Tibial nerve (tissue), 4 donors: ENCODE measurements around the gene ESRRB. TPM values are rescaled to one million over a fixed set of nuclear protein-coding genes. Genes with fewer than 3 reads are reported as not detected.

Source experiments
- DNase-seq, 2 donors: peaks; one replicate each; pipeline ENCODE4 v3.0.0-alpha.2; 2019; ENCODE audit warnings: low spot score in 2 of 2
- H3K27ac ChIP-seq, 4 donors: fragments of 200-600 bp; sonication (generic) in 3 of 4; one replicate each; pipeline ENCODE4 v1.5.1; 2017 to 2019; ENCODE audit warnings: mild to moderate bottlenecking in 1 of 4
- H3K27me3 ChIP-seq, 2 donors: fragments of 200-600 bp; sonication (generic) in 1 of 2; one replicate each; pipeline versions ENCODE4 v1.5.1 to v1.6.0; 2017 to 2019
- H3K36me3 ChIP-seq, 3 donors: fragments of 200-600 bp; sonication (generic); one replicate each; pipeline ENCODE4 v1.5.1; 2018 to 2019
- H3K4me1 ChIP-seq, 4 donors: fragments of 200-600 bp; sonication (generic) in 3 of 4; one replicate each; pipeline ENCODE4 v1.5.1; 2017 to 2019
- H3K4me3 ChIP-seq, 4 donors: fragments of 200-600 bp; sonication (generic) in 3 of 4; one replicate each; pipeline ENCODE4 v1.5.1; 2017 to 2019; ENCODE audit warnings: mild to moderate bottlenecking in 1 of 4, moderate library complexity in 1 of 4
- H3K9me3 ChIP-seq, 4 donors: fragments of 200-600 bp; sonication (generic) in 3 of 4; one replicate each; pipeline ENCODE4 v1.5.1; 2017 to 2019
- EP300 ChIP-seq, 2 donors: sonication (generic); formaldehyde crosslinking; IDR thresholded peaks; one replicate each; pipeline ENCODE4 v1.6.1; 2017; ENCODE audit warnings: antibody characterized with exemption in 2 of 2, mild to moderate bottlenecking in 1 of 2
- POLR2A ChIP-seq, 2 donors: fragments of 450-650 bp; IDR thresholded peaks; one replicate each; pipeline ENCODE4 v1.6.1; 2017; ENCODE audit warnings: antibody characterized with exemption in 2 of 2, mild to moderate bottlenecking in 2 of 2, moderate library complexity in 2 of 2
- WGBS, 2 donors: methylation state at CpG; one replicate each; pipeline ENCODE4 v1.1.5; 2018; 5-methylcytosine and 5-hydroxymethylcytosine counted together
- total RNA-seq, 4 donors: library from RNA; depleted of rRNA; stranded (reverse); fragments of >200 nt; gene quantifications; one replicate each; pipeline ENCODE4 v1.1.0, GENCODE V29; 2016
- TF ChIP-seq, protein P1 (sequence below), 5 experiments: fragments of 200-600 bp in 3 of 5; fragments of 450-650 bp in 2 of 5; sonication (generic) in 3 of 5; IDR thresholded peaks; one replicate each; pipeline ENCODE4 v1.5.1; 2016 to 2019; ENCODE audit warnings: antibody characterized with exemption in 5 of 5, mild to moderate bottlenecking in 3 of 5, moderate library complexity in 2 of 5

The ESRRB gene
- total RNA-seq, 4 donors from 2014 or later, result 0.87 to 1.5 TPM; not detected in 2

DNA sequence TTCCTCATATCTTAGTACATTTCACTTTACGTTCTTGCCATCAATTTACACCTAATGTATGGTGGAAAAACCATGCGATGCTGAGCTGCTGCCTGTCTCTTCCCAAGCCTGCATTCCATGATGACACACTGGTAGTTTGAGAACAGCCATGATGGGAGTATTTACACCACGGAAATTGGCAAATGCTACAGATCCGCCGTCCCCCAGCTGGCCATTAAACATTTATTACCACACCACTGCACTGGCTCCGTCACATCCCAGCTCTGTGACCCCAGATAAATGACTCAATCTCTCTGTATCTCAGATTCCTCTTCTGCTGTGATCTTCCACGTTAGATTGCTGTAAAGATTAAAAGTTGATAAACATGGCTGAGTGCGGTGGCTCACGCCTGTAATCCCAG lies 13.9 kb downstream of the ESRRB start:
- Histone ChIP-seq H3K9me3 (no peaks in the 10 kb centered on the region), H3K4me1 (no peaks in the 10 kb centered on the region), H3K27me3 (peaks cover 0 to 22% of the 10 kb centered on the region in 2 donors), H3K36me3 (no peaks in the 10 kb centered on the region), H3K4me3 (no peak overlapping the region), H3K27ac (no peak overlapping the region)
- no peak for DNase-seq
- TF ChIP-seq, protein P1, sequence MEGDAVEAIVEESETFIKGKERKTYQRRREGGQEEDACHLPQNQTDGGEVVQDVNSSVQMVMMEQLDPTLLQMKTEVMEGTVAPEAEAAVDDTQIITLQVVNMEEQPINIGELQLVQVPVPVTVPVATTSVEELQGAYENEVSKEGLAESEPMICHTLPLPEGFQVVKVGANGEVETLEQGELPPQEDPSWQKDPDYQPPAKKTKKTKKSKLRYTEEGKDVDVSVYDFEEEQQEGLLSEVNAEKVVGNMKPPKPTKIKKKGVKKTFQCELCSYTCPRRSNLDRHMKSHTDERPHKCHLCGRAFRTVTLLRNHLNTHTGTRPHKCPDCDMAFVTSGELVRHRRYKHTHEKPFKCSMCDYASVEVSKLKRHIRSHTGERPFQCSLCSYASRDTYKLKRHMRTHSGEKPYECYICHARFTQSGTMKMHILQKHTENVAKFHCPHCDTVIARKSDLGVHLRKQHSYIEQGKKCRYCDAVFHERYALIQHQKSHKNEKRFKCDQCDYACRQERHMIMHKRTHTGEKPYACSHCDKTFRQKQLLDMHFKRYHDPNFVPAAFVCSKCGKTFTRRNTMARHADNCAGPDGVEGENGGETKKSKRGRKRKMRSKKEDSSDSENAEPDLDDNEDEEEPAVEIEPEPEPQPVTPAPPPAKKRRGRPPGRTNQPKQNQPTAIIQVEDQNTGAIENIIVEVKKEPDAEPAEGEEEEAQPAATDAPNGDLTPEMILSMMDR (IDR thresholded peaks at IDR 0.05), result no peak
- TF ChIP-seq POLR2A (IDR thresholded peaks at IDR 0.05) (no peak), EP300 (IDR thresholded peaks at IDR 0.05) (no peak)
- WGBS, 2 donors, result 77 to 88% methylated on average over 9 of the region's 9 CpGs

DNA sequence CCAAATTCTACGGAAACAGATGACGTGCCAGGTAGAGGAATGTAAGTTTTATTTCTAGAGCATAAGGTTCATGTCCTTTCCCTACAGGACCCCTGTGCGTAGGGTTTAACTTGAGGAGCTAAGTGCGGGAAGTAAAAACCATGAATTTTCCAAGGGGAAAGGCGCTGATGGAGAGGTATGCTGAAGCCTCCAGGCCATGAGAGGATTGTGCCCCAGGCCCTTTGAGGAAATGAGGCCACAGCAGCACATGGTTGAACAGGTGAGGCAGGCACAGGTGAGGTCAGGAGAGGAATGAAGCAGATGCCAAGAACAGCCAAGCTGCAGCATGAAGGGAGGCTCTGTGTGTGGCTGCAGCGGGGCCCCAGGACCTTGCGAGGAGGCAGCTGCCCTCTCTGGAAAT lies 14.7 kb downstream of the ESRRB start:
- WGBS, 2 donors, result 89 to 93% methylated on average over 7 of the region's 7 CpGs
- TF ChIP-seq POLR2A (IDR thresholded peaks at IDR 0.05) (no peak), EP300 (IDR thresholded peaks at IDR 0.05) (no peak)
- TF ChIP-seq, protein P1 (IDR thresholded peaks at IDR 0.05), result no peak
- no peaks in the 10 kb centered on the region for H3K36me3 ChIP-seq
- peaks cover 0 to 14% of the 10 kb centered on the region in 2 donors for H3K27me3 ChIP-seq
- no peaks in the 10 kb centered on the region for H3K4me1 ChIP-seq
- H3K9me3 ChIP-seq, result no peaks in the 10 kb centered on the region
- H3K27ac ChIP-seq, result no peak overlapping the region
- no peak for DNase-seq
- no peak overlapping the region for H3K4me3 ChIP-seq

DNA sequence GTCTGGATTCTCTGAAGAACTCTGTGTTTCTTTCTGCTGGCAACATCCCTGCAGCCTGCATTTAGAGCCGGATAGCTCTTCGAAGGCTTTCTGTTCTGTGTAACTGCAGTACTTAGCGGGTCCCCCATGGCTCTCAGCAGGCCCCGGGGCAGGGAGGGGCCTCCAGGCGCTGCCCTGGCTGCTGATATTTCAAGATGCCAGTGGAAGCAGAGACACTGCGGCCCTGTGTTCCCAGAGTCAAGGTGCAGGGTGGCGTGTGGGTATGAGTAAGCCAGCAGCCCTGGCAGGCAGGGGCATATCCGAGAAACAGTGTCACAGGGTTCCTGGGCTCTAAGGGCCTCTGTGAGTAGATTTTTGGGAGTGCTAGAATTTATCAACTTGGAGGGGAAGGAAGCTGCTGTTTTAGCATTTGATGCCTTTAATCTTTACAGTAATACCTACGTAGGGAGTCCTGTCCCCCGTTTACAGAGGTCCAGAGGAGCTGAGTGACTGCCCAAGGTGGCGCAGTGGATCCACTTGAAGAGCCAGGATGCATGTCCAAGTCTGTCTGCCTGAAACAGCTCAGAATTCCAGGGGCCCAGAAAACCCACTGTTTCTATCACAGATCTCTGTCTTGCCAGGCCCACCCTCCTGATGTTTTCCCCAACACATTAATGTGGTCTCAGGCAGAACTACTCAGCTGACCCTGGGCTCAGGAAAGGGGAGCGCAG lies 16.2 kb downstream of the ESRRB start:
- Histone ChIP-seq H3K27me3 (peaks cover 0 to 3% of the 10 kb centered on the region in 2 donors), H3K27ac (no peak overlapping the region)
- 58 to 60% methylated on average over 12 of the region's 12 CpGs for WGBS, 2 donors

DNA sequence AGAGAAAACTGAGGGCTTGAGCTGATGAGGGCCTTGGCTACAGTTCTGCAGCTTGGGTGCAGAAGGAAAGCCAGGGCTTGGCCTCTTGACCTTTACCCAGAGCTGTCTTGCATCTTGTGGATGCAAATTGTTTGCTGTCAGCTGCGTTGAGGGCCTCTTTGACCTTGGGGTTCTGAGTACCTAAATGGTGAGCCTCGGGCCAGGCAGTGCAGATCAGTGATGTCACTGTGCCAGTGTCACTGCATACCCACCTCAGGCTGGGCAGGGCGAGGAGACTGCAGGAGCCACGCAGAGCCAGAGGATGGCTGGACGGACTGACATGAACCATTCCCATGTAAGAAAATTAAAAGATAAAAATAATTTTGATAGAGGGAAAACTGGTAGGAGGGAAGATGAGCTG lies 18.6 kb downstream of the ESRRB start:
- Histone ChIP-seq H3K9me3 (no peaks in the 10 kb centered on the region), H3K27me3 (peaks cover 0 to 3% of the 10 kb centered on the region in 2 donors), H3K27ac (no peak overlapping the region), H3K36me3 (no peaks in the 10 kb centered on the region), H3K4me1 (no peaks in the 10 kb centered on the region), H3K4me3 (no peak overlapping the region)
- no peak for DNase-seq
- TF ChIP-seq, protein P1 (IDR thresholded peaks at IDR 0.05), result no peak
- TF ChIP-seq EP300 (IDR thresholded peaks at IDR 0.05) (no peak), POLR2A (IDR thresholded peaks at IDR 0.05) (no peak)
- 69 to 72% methylated on average over 5 of the region's 5 CpGs for WGBS, 2 donors

More for the DNA sequence above, 16.2 kb downstream of the ESRRB start:
- no peak for DNase-seq
- Histone ChIP-seq H3K4me3 (no peak overlapping the region), H3K36me3 (no peaks in the 10 kb centered on the region), H3K4me1 (no peaks in the 10 kb centered on the region), H3K9me3 (no peaks in the 10 kb centered on the region)
- TF ChIP-seq POLR2A (IDR thresholded peaks at IDR 0.05), result no peak
- TF ChIP-seq, protein P1 (IDR thresholded peaks at IDR 0.05), result no peak
- TF ChIP-seq EP300 (IDR thresholded peaks at IDR 0.05), result no peak

DNA sequence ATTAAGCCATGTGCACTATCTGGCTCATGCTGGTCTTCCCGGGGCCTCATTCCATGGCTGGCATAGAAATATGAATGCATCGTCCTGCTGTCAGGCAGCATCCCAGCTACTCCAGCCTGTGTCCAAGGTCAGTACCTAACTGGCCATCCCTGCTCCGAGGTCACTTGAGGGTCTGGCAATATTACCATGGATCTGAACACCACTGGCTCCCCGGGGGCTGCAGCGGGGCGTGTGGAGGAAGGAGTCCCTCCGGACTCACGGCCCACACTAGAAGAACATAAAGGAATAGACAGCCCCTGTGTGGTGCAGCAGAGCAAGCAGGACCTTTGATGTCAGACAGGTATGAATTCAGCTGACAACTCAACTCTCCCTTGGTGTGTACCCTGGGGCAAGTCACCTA lies 19.2 kb downstream of the ESRRB start:
- no peak for DNase-seq
- TF ChIP-seq EP300 (IDR thresholded peaks at IDR 0.05) (no peak), POLR2A (IDR thresholded peaks at IDR 0.05) (no peak)
- TF ChIP-seq, protein P1 (IDR thresholded peaks at IDR 0.05), result no peak
- peaks cover 0 to 3% of the 10 kb centered on the region in 2 donors for H3K27me3 ChIP-seq
- no peaks in the 10 kb centered on the region for H3K36me3 ChIP-seq
- no peak overlapping the region for H3K4me3 ChIP-seq
- H3K4me1 ChIP-seq, result no peaks in the 10 kb centered on the region
- no peak overlapping the region for H3K27ac ChIP-seq
- whole genome bisulfite sequencing, 2 donors, result 84 to 90% methylated on average over 4 to 8 of the region's 8 CpGs
- no peaks in the 10 kb centered on the region for H3K9me3 ChIP-seq
